HEK293T (cell line): Measurements from ENCODE around the gene NXPH4.

Source experiments
- CTCF ChIA-PET: fragments of 350-600 bp; formaldehyde crosslinking; extraction: SDS; loops from one replicate; lab custom pipeline; 2021; ENCODE audit warnings: antibody characterized with exemption, inconsistent platforms; lab: Yijun Ruan, JAX
- POLR2A ChIA-PET: fragments of 350-600 bp; formaldehyde crosslinking; extraction: SDS; loops from one replicate; lab custom pipeline; 2020; ENCODE audit warnings: antibody characterized with exemption, inconsistent platforms; lab: Yijun Ruan, JAX
- DNase-seq: peaks from one replicate; pipeline ENCODE4 v3.0.0; 2012; ENCODE audit warnings: mixed read lengths; ENCODE audit errors: extremely low spot score
- ARNT ChIP-seq: fragments of 450-650 bp; IDR thresholded peaks from 2 replicates; pipeline ENCODE4 v1.6.1; 2017; ENCODE audit warnings: mild to moderate bottlenecking
- BHLHE40 ChIP-seq: fragments of 450-650 bp; IDR thresholded peaks from 2 replicates; pipeline ENCODE4 v1.6.1; 2016; ENCODE audit warnings: mild to moderate bottlenecking, moderate library complexity, borderline replicate concordance
- CTBP1 ChIP-seq: fragments of 450-650 bp; IDR thresholded peaks from 2 replicates; pipeline ENCODE4 v1.6.1; 2016; ENCODE audit warnings: borderline replicate concordance
- ELF4 ChIP-seq: fragments of 450-650 bp; IDR thresholded peaks from 2 replicates; pipeline ENCODE4 v1.6.1; 2017; ENCODE audit warnings: antibody characterized with exemption
- FOXA1 ChIP-seq: fragments of 450-650 bp; IDR thresholded peaks from 2 replicates; pipeline ENCODE4 v1.6.1; 2016; ENCODE audit warnings: mild to moderate bottlenecking
- FOXK2 ChIP-seq: fragments of 450-650 bp; IDR thresholded peaks from 2 replicates; pipeline ENCODE4 v1.6.1; 2016; ENCODE audit warnings: mild to moderate bottlenecking
- FOXM1 ChIP-seq: fragments of 450-650 bp; IDR thresholded peaks from 2 replicates; pipeline ENCODE4 v1.6.1; 2017; ENCODE audit warnings: mild to moderate bottlenecking, borderline replicate concordance
- HDGF ChIP-seq: fragments of 450-650 bp; IDR thresholded peaks from 2 replicates; pipeline ENCODE4 v1.6.1; 2017; ENCODE audit warnings: antibody characterized with exemption, borderline replicate concordance
- L3MBTL2 ChIP-seq: fragments of 450-650 bp; conservative IDR thresholded peaks from 2 replicates; pipeline ENCODE4 v1.6.1; 2016; ENCODE audit warnings: mild to moderate bottlenecking
- LEF1 ChIP-seq: fragments of 450-650 bp; IDR thresholded peaks from 2 replicates; pipeline ENCODE4 v1.6.1; 2017; ENCODE audit warnings: mild to moderate bottlenecking, borderline replicate concordance
- NFRKB ChIP-seq: fragments of 450-650 bp; IDR thresholded peaks from 2 replicates; pipeline ENCODE4 v1.6.1; 2016; ENCODE audit warnings: mild to moderate bottlenecking, moderate library complexity
- SP1 ChIP-seq: fragments of 450-650 bp; IDR thresholded peaks from 2 replicates; pipeline ENCODE4 v1.6.1; 2017
- SUZ12 ChIP-seq: fragments of 450-650 bp; IDR thresholded peaks from 2 replicates; pipeline ENCODE4 v1.6.1; 2016; ENCODE audit warnings: mild to moderate bottlenecking
- TARDBP ChIP-seq: fragments of 450-650 bp; IDR thresholded peaks from 2 replicates; pipeline ENCODE4 v1.6.1; 2016
- ZNF384 ChIP-seq: fragments of 450-650 bp; IDR thresholded peaks from 2 replicates; pipeline ENCODE4 v1.6.1; 2016
- TF ChIP-seq, protein P1 (sequence below): fragments of 450-650 bp; IDR thresholded peaks from 2 replicates; pipeline ENCODE4 v1.6.1; 2016

NXPH4 gene

DNA sequence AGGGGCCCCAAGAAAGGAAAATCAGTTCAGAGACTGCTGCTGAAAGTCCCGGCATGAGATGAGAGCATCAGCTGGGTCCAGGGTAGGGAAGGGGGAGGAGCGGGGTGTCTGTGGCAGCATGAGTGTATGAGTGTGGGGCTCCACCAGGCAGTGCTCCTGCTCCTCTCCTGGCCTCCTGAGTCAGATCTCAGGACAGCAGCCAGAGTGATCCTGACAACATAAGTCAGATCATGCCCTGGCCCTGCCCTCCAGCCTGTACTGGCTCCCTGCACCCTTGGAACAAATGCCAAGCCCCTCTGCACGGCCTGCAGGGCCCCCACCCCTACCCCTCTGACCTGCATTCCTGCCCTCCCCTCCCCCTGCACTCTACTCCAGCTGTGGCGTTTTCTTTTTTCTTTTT lies 44.9 kb upstream of the NXPH4 start:
- ChIA-PET CTCF (interaction anchor here (2.8 kb wide), 1 partner anchor 47 kb away, joined by 16 read pairs; no protein-coding TSS in a partner anchor), POLR2A (interaction anchor here (1.0 kb wide), 1 partner anchor 44 kb away, joined by 7 read pairs; the partner anchor contains the start of gene LRP1)
- no peak for TF ChIP-seq CTBP1
- no peak for DNase-seq

GRCh38 chr12:57173089-57173488 lies 43.5 kb upstream of the NXPH4 start:
- ChIA-PET CTCF (interaction anchor here (0.7 to 4.2 kb wide), 9 partner anchors 9 to 86 kb away, joined by 3 to 21 read pairs (median 5); partner anchors contain the start of genes LRP1 and STAT6), POLR2A (interaction anchor here (0.7 to 1.3 kb wide), 2 partner anchors 45 to 61 kb away, joined by 3 to 8 read pairs; partner anchors contain the start of genes LRP1 and STAT6)
- no peak for TF ChIP-seq CTBP1
- no peak for TF ChIP-seq FOXA1
- TF ChIP-seq TARDBP = no peak
- TF ChIP-seq SP1 = no peak
- no peak for TF ChIP-seq LEF1
- no peak for TF ChIP-seq ZNF384
- no peak for TF ChIP-seq BHLHE40
- no peak for TF ChIP-seq SUZ12
- TF ChIP-seq HDGF = no peak
- no peak for TF ChIP-seq FOXM1
- no peak for TF ChIP-seq NFRKB
- TF ChIP-seq ELF4 = no peak
- no peak for TF ChIP-seq ARNT
- TF ChIP-seq, protein P1, sequence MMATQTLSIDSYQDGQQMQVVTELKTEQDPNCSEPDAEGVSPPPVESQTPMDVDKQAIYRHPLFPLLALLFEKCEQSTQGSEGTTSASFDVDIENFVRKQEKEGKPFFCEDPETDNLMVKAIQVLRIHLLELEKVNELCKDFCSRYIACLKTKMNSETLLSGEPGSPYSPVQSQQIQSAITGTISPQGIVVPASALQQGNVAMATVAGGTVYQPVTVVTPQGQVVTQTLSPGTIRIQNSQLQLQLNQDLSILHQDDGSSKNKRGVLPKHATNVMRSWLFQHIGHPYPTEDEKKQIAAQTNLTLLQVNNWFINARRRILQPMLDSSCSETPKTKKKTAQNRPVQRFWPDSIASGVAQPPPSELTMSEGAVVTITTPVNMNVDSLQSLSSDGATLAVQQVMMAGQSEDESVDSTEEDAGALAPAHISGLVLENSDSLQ = no peak
- no peak for TF ChIP-seq L3MBTL2
- TF ChIP-seq FOXK2 = no peak
- peak; percentile 62 for DNase-seq

DNA sequence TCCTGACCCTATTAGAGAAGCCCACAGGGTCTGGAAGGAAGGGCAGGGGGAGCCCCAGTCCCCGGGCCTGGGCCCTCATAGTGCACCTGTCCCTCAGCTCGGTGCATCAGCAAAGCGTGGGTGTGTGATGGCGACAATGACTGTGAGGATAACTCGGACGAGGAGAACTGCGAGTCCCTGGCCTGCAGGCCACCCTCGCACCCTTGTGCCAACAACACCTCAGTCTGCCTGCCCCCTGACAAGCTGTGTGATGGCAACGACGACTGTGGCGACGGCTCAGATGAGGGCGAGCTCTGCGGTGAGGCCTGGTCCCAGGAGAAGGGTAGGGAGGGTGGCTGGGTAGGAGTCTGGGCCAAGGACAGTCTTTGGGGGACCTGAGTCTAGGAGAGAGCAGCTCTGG lies 42.9 kb upstream of the NXPH4 start:
- CTCF ChIA-PET = interaction anchor here (0.7 to 4.2 kb wide), 8 partner anchors 9 to 87 kb away, joined by 3 to 21 read pairs (median 6); partner anchors contain the start of gene STAT6

GRCh38 chr12:57175428-57176138 lies 41.0 kb upstream of the NXPH4 start:
- POLR2A ChIA-PET = interaction anchor here (2.9 kb wide), 1 partner anchor 47 kb away, joined by 17 read pairs; the partner anchor contains the start of gene LRP1
- TF ChIP-seq ARNT = no peak
- no peak for TF ChIP-seq SUZ12
- no peak for TF ChIP-seq LEF1
- no peak for TF ChIP-seq NFRKB
- TF ChIP-seq, protein P1 = no peak
- no peak for TF ChIP-seq BHLHE40
- TF ChIP-seq SP1 = no peak
- TF ChIP-seq FOXA1 = no peak
- TF ChIP-seq HDGF = no peak
- no peak for TF ChIP-seq CTBP1
- no peak for TF ChIP-seq FOXK2
- no peak for TF ChIP-seq ZNF384
- no peak for TF ChIP-seq ELF4
- TF ChIP-seq TARDBP = no peak
- TF ChIP-seq L3MBTL2 = no peak
- TF ChIP-seq FOXM1 = no peak
- CTCF ChIA-PET = interaction anchor here (0.5 to 4.2 kb wide), 28 partner anchors 9 to 439 kb away, joined by 3 to 21 read pairs (median 4); partner anchors contain the start of genes LRP1 and STAT6
- DNase-seq = peak; percentile 89

More for the DNA sequence above, 42.9 kb upstream of the NXPH4 start:
- no peak for TF ChIP-seq ZNF384
- DNase-seq = no peak
- POLR2A ChIA-PET = interaction anchor here (0.7 to 1.3 kb wide), 2 partner anchors 46 to 62 kb away, joined by 3 to 8 read pairs; partner anchors contain the start of genes LRP1 and STAT6

DNA sequence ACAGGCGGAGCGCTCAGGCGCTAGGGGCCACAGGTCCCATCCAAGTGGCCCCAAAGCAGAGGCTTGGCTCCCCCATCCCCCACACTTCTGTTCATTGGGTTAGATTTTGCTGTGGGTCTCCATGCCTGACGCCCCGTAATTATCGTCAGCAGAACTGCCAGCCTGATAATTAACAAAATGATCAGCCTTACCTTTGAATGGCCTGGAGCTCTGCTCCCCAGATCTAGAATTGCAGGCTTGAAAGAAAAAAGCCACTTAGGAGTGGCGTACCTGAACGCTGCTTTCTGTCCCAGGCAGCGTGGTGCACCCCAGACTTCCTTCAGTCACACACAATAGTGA lies 40.5 kb upstream of the NXPH4 start:
- no peak for TF ChIP-seq CTBP1
- no peak for TF ChIP-seq FOXK2
- TF ChIP-seq SP1 = no peak
- TF ChIP-seq LEF1 = no peak
- TF ChIP-seq FOXA1 = no peak
- TF ChIP-seq ZNF384 = no peak
- no peak for DNase-seq
- ChIA-PET POLR2A (interaction anchor here (2.9 kb wide), 1 partner anchor 48 kb away, joined by 17 read pairs; the partner anchor contains the start of gene LRP1), CTCF (interaction anchor here (0.5 to 4.2 kb wide), 24 partner anchors 8 to 171 kb away, joined by 3 to 21 read pairs (median 4); partner anchors contain the start of genes LRP1 and STAT6)

GRCh38 chr12:57176846-57177245 lies 39.7 kb upstream of the NXPH4 start:
- no peak for TF ChIP-seq NFRKB
- no peak for TF ChIP-seq HDGF
- no peak for TF ChIP-seq FOXA1
- no peak for TF ChIP-seq L3MBTL2
- TF ChIP-seq ELF4 = no peak
- no peak for TF ChIP-seq ARNT
- no peak for TF ChIP-seq TARDBP
- TF ChIP-seq CTBP1 = no peak
- no peak for TF ChIP-seq SP1
- TF ChIP-seq, protein P1 = no peak
- TF ChIP-seq FOXK2 = no peak
- TF ChIP-seq BHLHE40 = no peak
- TF ChIP-seq FOXM1 = no peak
- no peak for TF ChIP-seq LEF1
- CTCF ChIA-PET = interaction anchor here (0.8 to 4.2 kb wide), 11 partner anchors 8 to 172 kb away, joined by 3 to 21 read pairs (median 4); partner anchors contain the start of gene STAT6
- POLR2A ChIA-PET = interaction anchor here (2.9 kb wide), 1 partner anchor 48 kb away, joined by 17 read pairs; the partner anchor contains the start of gene LRP1
- no peak for DNase-seq
